Common myeloid progenitor, CD34-positive (primary cell): ENCODE data around the gene SPA17.

Source experiments
- CTCF ChIA-PET: fragments of 350-600 bp; sonication (Branson Sonifier 250); formaldehyde crosslinking; loops from one replicate; lab custom pipeline; 2021; ENCODE audit warnings: antibody characterized with exemption; lab: Charles Lee
- POLR2A ChIA-PET: fragments of 350-600 bp; sonication (Branson Sonifier 250); formaldehyde crosslinking; loops from one replicate; lab custom pipeline; 2021; ENCODE audit warnings: antibody characterized with exemption; lab: Charles Lee
- DNase-seq, 3 donors: peaks; one replicate each; pipeline versions ENCODE4 v3.0.0 to v3.0.0-alpha.2; 2013
- H3K27ac ChIP-seq, 2 experiments: 1 replicate in 1 of 2; 2 replicates in 1 of 2; pipeline ENCODE4 v1.7.0; 2013; ENCODE audit warnings: inconsistent platforms in 2 of 2, low read length in 2 of 2, mild to moderate bottlenecking in 2 of 2, low read depth in 1 of 2, moderate library complexity in 1 of 2; ENCODE audit not compliant: severe bottlenecking in 2 of 2, insufficient read depth in 1 of 2, poor library complexity in 1 of 2
- H3K27me3 ChIP-seq, 5 experiments: replicated peaks in 2 of 5; 1 replicate in 3 of 5; 2 replicates in 2 of 5; pipeline versions ENCODE4 v1.6.1 to v1.7.0; 2013; ENCODE audit warnings: low read length in 4 of 5, mild to moderate bottlenecking in 2 of 5, moderate library complexity in 2 of 5, inconsistent platforms in 1 of 5; ENCODE audit not compliant: insufficient read depth in 5 of 5, control insufficient read depth in 4 of 5
- H3K36me3 ChIP-seq, 4 experiments: 1 replicate in 2 of 4; 2 replicates in 2 of 4; pipeline versions ENCODE4 v1.6.1 to v1.7.0; 2013; ENCODE audit warnings: low read length in 3 of 4, control low read depth in 1 of 4, mild to moderate bottlenecking in 1 of 4; ENCODE audit not compliant: control insufficient read depth in 4 of 4, insufficient read depth in 4 of 4
- H3K4me1 ChIP-seq, 4 experiments: 1 replicate in 3 of 4; 2 replicates in 1 of 4; pipeline versions ENCODE4 v1.6.1 to v1.7.1; 2013; ENCODE audit warnings: low read length in 3 of 4, mild to moderate bottlenecking in 3 of 4, control low read depth in 1 of 4, inconsistent platforms in 1 of 4, moderate library complexity in 1 of 4; ENCODE audit not compliant: control insufficient read depth in 4 of 4, insufficient read depth in 4 of 4; ENCODE audit errors: control extremely low read depth in 1 of 4
- H3K4me3 ChIP-seq, 7 experiments: 1 replicate in 4 of 7; 2 replicates in 3 of 7; pipeline versions ENCODE4 v1.5.1 to v1.7.0; 2013; ENCODE audit warnings: mild to moderate bottlenecking in 7 of 7, low read length in 6 of 7, moderate library complexity in 6 of 7, inconsistent platforms in 2 of 7, low read depth in 2 of 7, control low read depth in 1 of 7; ENCODE audit not compliant: insufficient read depth in 4 of 7, control insufficient read depth in 1 of 7; ENCODE audit errors: extremely low read depth in 1 of 7
- H3K9me3 ChIP-seq, 5 experiments: 1 replicate in 4 of 5; 2 replicates in 1 of 5; pipeline versions ENCODE4 v1.6.1 to v1.7.1; 2013; ENCODE audit warnings: low read length in 4 of 5, mild to moderate bottlenecking in 2 of 5, inconsistent platforms in 1 of 5, low read depth in 1 of 5, moderate library complexity in 1 of 5; ENCODE audit not compliant: control insufficient read depth in 4 of 5, insufficient read depth in 2 of 5; ENCODE audit errors: control extremely low read depth in 1 of 5
- WGBS: methylation state at CpG from one replicate; pipeline ENCODE4 v1.1.5; 2013; ENCODE audit not compliant: insufficient coverage; 5-methylcytosine and 5-hydroxymethylcytosine counted together

SPA17 gene

DNA sequence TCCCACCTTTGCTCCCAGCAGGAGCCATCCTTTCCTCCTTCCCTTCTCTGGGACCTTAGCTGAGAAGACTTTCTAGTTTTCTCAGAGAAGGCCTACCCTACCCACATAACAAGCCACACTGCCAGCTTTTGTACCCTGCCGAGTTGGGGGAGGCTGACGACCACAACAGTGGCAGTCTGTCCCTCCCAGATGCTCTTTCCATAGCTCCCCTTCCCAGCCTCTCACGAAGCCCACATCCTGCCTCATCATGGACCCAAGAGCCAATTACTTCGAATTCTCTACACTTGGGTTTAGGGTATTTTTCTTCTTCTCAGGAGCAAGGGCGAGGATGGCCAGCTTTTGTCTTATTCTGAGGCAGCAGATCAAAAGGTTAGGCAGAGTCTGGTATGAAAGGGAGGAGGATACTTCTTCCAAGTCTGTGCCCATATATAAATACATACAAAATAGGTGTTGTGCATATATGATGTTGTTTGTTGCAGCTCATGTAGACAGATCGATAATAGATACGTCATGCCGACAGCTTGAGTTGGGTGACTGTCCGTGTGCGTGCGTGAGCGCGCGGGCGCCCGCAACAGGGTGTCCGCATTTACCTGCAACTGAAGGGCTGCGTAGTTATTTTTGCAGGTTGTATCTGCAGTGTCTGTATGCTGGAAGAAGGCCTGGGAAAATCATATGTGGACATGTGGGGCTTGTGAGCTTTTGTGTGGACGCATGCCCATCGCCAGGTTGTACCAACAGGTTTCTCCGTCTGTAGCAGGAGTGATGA is 65.2 kb downstream of the SPA17 start:
- no peak for DNase-seq
- 98% methylated on average over 19 of the region's 21 CpGs for WGBS
- Histone ChIP-seq H3K9me3 (no peaks in the 10 kb centered on the region), H3K27me3 (no peaks in the 10 kb centered on the region), H3K36me3 (peaks cover 0 to 4% (median 0%) of the 10 kb centered on the region in 4 experiments), H3K4me3 (peak overlapping the region in 5 of 7 experiments; percentile 40 to 84 (median 75)), H3K4me1 (peaks cover 0 to 62% (median 47%) of the 10 kb centered on the region in 4 experiments), H3K27ac (no peak overlapping the region)
- ChIA-PET CTCF (interaction anchor here (0.9 to 16.4 kb wide), 7 partner anchors 9 to 94 kb away, joined by 3 to 205 read pairs (median 3); partner anchors contain the start of genes ESAM and VSIG2), POLR2A (no interaction called here)

DNA sequence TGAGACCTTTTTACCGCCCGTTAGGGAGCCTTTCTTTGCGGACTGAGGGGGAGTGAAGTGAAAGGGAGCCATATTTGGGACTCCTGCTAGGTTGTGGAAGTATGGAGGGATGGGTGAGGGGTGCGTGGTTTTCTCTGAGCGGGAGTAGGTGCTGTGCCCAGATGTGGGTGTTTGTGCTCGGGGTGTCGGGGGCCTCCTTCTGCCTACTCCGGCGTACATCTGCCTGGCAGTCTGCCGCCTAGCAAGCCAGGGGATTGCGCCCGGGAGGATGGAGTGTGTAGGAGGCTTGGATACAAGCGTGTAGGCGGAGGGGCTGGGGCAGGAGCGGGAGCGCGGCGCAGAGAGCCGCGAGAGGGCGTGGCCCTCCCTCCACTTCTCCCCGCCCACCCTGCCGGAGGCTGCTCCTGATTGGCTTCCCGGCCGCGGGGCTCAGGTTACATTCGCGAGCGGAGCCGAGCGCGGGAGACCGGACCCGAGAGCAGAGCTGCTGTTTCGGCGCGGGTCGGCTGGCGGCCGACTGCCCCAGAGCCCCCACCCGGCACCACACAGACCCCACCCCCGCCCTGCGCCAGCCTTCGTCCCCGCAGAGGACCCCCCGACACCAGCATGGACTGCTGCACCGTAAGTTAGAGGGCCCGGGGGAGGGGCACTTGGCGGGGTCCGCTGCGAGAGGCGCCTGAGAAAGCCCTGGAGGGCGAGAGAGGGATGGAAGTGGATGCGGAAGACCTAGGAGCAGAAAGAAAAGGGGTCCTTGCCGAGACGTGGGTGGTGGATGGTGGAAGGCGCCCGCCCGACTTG is 66.0 kb downstream of the SPA17 start, which contains the start of gene NRGN:
NRGN (plus strand) TSS at position 464 of the 798 bp plus-strand sequence; CDS start at position 607, 143 bp downstream.
- Histone ChIP-seq H3K27me3 (no peaks in the 10 kb centered on the region), H3K9me3 (no peaks in the 10 kb centered on the region), H3K4me3 (peak within 1 kb of the TSS; percentile 40 to 84 (median 75)), H3K4me1 (peaks cover 0 to 55% (median 45%) of the 10 kb centered on the region in 4 experiments), H3K27ac (no peak within 1 kb of the TSS), H3K36me3 (peaks cover 0 to 4% (median 0%) of the 10 kb centered on the region in 4 experiments)
- peak; percentile 78 to 88 (median 85) for DNase-seq
- CTCF ChIA-PET = interaction anchor here (0.8 to 16.4 kb wide), 8 partner anchors 13 to 95 kb away, joined by 3 to 205 read pairs (median 4); partner anchors contain the start of genes ESAM, SIAE, SPA17 and VSIG2
- WGBS = under 1% methylated on average over 37 of the region's 59 CpGs
- POLR2A ChIA-PET = no interaction called here

DNA sequence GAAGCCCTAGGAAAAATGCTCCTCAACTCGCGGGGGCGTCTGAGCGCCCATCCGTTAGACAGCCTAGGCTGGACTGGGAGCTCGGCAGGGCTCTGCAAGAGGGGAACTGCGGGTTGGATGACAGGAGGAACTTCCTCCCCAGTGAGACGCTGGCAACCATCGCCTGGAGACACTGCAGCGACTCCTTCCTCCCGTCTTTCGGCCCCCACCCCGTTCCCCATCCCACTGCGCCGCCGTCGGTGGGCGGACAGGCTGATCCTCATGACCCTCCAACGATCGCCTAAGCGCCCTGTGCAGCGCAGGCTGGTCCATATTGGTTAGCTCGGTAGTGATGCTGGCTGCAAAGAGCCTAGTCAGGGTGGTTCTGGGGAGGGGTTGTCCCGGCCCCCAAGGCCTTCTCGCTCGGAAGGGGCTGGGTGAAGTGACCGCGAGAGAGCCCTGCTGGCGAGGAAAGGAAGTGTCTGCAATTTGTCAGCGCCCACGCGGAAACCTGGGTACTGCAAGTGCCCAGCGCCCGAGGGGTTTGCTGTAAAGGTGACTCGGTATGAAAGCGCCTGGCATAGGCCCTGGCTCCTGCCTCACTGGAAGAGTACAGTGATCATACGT is 66.7 kb downstream of the SPA17 start:
- H3K27ac ChIP-seq = no peak overlapping the region
- peak overlapping the region; percentile 40 to 84 (median 75) for H3K4me3 ChIP-seq
- no peaks in the 10 kb centered on the region for H3K9me3 ChIP-seq
- CTCF ChIA-PET = interaction anchor here (0.8 to 16.4 kb wide), 7 partner anchors 14 to 69 kb away, joined by 3 to 205 read pairs (median 5); partner anchors contain the start of genes ESAM, SIAE, SPA17 and VSIG2
- no peaks in the 10 kb centered on the region for H3K27me3 ChIP-seq
- peaks cover 0 to 55% (median 45%) of the 10 kb centered on the region in 4 experiments for H3K4me1 ChIP-seq
- H3K36me3 ChIP-seq = peaks cover 0 to 4% (median 0%) of the 10 kb centered on the region in 4 experiments
- DNase-seq = peak; percentile 66 to 82 (median 77)
- WGBS = 0% methylated on average over 32 of the region's 37 CpGs
- POLR2A ChIA-PET = no interaction called here

DNA sequence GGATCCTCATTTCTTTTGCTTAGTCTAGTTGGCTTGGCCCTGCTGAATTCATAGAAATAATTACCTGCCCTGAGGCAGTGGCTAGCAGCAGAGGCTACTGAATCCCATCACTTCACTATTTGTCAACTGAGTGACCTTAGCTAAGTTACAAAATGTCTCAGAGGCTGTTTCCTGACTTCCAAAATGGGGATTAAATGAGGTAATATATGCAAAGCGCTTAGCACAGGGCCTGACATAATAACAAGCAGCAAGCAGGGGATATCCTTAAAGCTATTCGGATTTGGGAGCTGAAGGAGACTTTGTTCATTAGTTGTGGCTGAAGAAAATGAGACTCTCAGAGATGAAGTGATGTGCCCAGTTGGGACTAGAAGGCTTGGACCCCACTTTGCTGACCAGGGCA is 68.9 kb downstream of the SPA17 start:
- DNase-seq = no peak
- ChIA-PET POLR2A (no interaction called here), CTCF (interaction anchor here (1.1 to 16.4 kb wide), 7 partner anchors 8 to 72 kb away, joined by 3 to 205 read pairs (median 6); partner anchors contain the start of genes ESAM and VSIG2)
- Histone ChIP-seq H3K4me1 (peaks cover 0 to 46% (median 39%) of the 10 kb centered on the region in 4 experiments), H3K27ac (no peak overlapping the region), H3K27me3 (no peaks in the 10 kb centered on the region), H3K9me3 (no peaks in the 10 kb centered on the region), H3K36me3 (peaks cover 0 to 8% (median 0%) of the 10 kb centered on the region in 4 experiments), H3K4me3 (no peak overlapping the region)
- WGBS = 100% methylated on average over 2 of the region's 2 CpGs

DNA sequence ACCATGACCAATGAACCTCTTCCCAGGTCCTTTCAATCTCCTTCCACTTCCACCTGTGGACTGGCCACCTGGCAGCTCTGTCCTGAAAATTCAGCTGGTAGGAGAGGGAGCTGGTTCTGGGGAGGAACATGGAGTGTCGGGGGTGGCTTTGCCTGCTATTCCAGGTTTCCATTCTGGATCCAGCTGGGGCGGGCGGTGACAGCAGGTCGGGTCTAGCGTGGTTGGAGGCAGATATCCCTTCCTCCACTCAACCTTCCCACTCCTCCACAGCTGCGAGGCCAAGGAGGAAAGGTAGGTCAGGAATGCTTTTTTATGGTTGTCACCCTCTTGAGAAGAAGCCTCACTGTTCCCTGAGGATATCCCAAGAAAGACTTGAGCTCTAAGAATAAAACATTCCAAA is 69.3 kb downstream of the SPA17 start:
- CTCF ChIA-PET = interaction anchor here (1.1 to 16.4 kb wide), 6 partner anchors 8 to 73 kb away, joined by 3 to 205 read pairs (median 9); partner anchors contain the start of genes ESAM and VSIG2

DNA sequence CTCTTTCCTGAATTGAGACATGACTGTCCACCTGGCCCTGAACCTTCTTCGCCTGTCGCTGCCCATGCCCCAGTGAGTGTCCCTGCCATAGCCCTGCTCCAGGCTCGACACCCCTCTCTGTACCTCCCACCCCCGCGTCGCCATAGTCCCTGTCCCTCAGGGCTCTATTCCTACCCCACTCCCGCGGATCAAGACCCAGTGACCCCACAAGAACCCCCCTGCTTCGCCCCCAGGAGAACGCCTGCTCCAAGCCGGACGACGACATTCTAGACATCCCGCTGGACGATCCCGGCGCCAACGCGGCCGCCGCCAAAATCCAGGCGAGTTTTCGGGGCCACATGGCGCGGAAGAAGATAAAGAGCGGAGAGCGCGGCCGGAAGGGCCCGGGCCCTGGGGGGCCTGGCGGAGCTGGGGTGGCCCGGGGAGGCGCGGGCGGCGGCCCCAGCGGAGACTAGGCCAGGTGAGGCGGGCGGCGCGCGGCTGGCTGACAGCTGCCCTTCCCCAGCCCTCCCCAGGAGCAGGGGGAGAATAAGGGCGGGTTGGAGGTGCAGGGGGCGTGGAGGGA is 71.6 kb downstream of the SPA17 start:
- peaks cover 0 to 9% (median 0%) of the 10 kb centered on the region in 4 experiments for H3K36me3 ChIP-seq
- CTCF ChIA-PET = interaction anchor here (0.8 to 16.4 kb wide), 10 partner anchors 8 to 75 kb away, joined by 3 to 205 read pairs (median 7); partner anchors contain the start of genes ESAM and VSIG2
- WGBS = 90% methylated on average over 36 of the region's 44 CpGs
- H3K9me3 ChIP-seq = no peaks in the 10 kb centered on the region
- no peak overlapping the region for H3K27ac ChIP-seq
- peak overlapping the region in 4 of 7 experiments; percentile 81 to 91 (median 86) for H3K4me3 ChIP-seq
- peaks cover 0 to 43% (median 27%) of the 10 kb centered on the region in 4 experiments for H3K4me1 ChIP-seq
- no peak for DNase-seq
- POLR2A ChIA-PET = no interaction called here
- no peaks in the 10 kb centered on the region for H3K27me3 ChIP-seq

More for the DNA sequence above, 69.3 kb downstream of the SPA17 start:
- WGBS = 100% methylated on average over 1 of the region's 6 CpGs
- H3K9me3 ChIP-seq = no peaks in the 10 kb centered on the region
- POLR2A ChIA-PET = no interaction called here
- no peak for DNase-seq
- no peak overlapping the region for H3K4me3 ChIP-seq
- peaks cover 0 to 9% (median 0%) of the 10 kb centered on the region in 4 experiments for H3K36me3 ChIP-seq
- no peak overlapping the region for H3K27ac ChIP-seq
- H3K4me1 ChIP-seq = peaks cover 0 to 44% (median 35%) of the 10 kb centered on the region in 4 experiments
- H3K27me3 ChIP-seq = no peaks in the 10 kb centered on the region
